ENCODE measurements around the gene RGR.
"Not testable (repeated sequence)": the region's sequence is repeated elsewhere in the genome, so short reads cannot be mapped to it uniquely, and the experiment has no call there.

RGR gene

DNA sequence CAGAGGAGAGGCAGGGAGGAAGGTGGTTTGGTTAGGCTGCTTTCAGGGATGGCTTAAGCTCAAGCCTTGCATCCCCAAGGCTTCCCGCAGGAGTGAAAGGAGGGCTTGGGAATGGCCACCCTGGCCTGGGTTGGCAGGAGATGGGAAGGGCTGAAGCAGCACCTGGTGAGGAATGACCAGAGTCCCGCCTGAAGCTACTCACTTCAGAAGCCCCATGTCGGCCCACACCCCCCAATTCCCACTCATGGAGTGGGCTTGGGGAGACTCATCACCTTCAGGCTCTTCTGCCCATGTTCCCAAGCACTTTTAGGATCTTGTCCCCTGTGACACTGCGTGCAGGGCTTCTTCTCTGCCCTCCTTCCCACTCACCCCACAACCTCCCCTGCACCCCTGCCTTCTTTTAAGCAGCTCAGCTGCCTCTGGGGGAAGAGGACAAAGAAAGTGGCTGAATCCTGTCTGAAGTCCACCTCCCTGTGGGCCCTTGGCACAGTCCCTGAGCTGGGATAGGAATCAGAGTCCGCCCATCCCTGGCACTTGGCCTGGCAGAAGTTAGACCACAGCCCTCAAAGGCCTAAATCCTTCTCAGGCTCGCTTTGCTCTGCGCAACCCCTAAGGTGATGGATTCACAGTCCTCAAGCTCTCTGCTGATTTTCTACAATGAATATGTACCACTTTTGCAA is 16.5 kb downstream of the RGR start:
- no peak for DNase-seq

DNA sequence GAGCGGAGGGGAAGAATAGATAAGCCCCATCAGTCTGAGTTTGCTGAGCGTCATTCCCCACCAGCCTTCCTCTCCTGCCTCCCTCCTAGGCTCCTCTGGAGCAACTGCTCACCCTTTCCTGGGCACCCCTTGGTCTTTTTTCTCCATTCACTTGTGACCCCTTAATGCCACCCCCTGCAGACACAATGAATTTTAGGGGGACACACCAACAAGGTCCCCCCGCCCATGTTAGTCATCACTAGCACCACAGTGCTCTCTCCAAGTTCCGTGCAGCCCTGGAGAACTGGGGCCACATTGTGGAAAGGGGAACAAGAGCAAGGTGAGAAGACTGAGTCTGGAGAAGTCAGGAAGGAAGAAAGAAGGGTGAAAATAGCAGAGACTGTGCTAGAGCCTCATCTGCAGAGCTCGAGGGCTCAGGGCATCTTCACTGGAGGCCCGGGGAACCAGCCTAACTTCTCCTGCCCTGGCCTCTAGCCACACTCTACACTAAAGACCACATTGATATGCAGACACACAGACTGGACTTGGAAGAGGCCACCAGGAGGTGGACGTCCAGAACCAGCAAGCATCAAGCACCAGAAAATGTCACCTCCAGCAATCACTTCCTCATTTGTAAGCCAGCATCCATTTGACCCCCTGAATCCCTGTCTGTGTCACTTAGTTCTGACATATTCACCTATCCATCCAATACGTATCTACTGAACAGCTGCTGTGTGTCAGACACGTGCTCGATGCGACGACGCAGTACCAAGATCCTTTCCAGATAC is 17.5 kb downstream of the RGR start:
- no peak for DNase-seq

DNA sequence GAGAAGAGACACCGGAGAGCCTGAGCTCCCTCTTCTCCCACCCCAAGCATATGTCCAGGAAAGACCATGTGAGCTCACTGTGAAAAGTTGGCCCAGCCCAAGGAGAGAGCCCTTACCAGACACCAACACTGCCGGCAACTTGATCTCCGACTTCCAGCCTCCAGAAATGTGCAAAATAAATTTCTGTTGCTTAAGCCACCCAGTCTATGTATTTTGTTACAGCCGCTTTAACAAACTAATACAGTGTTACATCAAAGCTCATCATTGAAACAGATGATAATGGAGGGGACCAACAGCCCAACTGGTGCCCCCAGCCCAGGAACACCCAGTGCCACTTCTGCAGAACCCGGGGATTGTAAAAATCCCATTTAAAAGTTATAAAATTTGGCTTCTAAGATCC is 18.9 kb downstream of the RGR start:
- DNase-seq = no peak

DNA sequence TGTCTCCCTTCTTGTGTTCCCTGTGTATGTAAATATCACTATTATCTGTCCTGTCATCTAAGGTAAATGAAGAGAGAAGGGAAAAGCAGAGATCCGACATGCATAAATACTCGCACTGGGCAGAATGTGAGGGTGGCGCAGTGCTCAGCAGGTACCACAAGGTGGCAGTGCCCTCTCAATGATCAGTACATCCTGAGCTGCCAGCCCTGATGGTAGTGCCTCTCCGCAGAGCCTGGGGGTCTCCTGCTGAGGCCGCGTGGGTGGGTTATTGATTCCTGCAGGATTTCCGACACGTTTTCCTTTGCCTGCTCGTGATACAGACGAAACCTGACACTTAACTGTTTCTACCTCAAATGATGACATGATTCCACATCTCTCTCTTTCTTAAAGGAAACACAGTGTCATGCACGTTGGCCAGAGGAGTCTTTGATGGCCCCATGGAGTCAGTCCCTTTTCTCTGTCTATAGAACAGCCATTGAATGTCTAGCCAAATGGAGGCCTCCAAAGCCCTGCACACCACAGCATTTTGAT is 19.8 kb downstream of the RGR start:
- peak; percentile 39 for DNase-seq

DNA sequence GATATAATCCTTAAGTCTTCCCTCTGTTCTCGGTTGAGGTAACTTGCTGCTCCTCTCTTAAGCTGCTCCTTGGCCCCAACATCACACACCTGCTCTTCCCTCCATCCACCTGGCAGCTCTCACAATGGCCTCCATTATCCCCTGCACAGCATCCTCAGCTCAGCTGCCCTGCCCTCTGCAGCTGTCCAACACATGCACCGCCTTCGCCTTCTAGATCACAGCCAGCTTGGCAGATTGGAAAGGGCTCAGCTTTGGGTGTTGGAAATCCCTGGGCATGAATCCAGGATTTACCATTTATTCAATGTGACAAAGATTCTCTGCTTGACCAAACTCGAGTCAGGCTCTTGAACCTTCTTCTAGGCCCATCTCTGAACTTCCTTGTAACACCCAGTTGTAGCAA is 20.6 kb downstream of the RGR start:
- peak; percentile 32 for DNase-seq

DNA sequence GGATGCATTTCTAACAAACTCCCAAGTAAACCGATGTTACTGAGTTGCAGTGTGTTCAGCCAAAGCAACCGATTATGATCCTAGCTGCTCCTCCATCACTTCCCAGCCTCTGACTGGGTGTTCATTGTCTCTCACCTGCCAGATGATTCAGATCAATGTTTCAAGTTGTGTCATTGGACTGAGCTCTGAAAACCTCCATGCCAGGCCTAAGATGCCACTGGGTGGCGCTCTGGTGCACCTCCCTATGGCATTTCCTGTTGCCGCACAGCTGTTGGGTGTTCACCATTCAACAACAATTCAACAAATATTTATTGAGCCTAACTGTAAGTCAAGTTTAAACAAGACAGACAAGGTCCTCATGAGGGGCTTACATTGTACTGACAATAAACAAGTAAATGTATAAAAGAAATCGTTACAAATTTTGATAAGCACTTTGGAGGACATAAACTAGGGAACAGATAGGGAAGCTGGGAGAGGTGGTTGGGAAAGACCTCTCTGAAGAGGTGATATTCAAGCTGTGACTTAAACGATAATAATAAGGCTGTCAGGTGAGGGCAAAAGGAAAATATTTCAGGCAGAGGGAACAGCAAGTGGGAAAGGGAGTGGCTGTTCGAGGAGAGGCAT is 22.8 kb downstream of the RGR start:
- DNase-seq = no peak

DNA sequence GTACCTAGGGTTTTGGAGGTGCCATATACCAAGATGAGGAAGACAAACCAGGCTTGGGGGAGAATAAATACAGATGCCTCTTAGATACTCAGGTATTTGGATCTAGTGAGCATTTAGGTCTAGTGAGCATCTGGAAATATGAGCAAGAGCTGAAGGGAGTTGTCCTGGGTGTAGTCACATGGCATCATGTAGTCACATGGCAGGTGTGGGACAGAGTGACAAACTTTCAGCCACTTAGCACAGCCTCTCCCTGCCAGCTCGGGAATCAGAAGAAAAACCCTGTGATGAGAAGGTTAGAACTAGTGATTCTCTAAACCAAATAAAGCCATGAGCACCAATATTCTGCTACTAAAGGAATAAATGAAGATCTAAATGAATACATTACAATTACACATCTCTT is 24.3 kb downstream of the RGR start:
- no peak for DNase-seq

DNA sequence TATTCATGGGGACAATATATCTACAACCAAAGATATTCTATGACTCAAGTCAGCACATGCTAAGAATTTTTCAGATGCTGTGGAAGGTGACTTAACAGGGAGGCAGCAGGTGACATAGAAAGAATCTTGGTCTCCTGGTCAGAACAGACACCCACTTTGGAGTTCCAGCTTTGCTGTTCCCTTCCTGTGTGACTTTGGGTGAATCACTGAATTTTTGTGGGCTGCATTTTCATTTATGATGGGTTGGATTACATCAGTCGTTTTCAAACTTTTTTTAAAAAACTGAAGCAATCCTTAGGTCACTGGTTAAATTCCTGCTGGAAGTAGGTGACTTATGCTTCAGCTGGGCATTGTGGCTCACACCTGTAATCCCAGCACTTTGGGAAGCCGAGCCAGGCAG is 24.9 kb downstream of the RGR start:
- no peak for DNase-seq

DNA sequence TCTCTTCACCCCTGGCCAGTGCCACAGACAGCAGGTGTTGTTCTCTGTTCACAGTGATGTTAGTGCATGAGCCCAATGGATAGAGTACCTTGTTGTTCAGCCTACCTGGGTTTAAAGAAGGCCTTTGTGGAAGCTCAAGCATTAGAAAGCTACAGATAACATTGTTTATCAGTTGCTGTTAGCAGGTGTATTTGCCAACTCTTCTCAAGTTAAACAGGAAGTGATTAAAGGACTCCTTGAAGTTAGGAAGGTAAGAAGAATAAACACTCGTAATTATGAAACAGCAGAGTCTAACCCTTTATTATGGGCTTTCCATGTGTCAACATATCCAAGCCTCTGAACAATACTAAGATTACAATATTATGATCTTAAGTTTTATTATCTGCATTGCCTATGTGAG is 25.9 kb downstream of the RGR start:
- DNase-seq = peak; percentile 69

DNA sequence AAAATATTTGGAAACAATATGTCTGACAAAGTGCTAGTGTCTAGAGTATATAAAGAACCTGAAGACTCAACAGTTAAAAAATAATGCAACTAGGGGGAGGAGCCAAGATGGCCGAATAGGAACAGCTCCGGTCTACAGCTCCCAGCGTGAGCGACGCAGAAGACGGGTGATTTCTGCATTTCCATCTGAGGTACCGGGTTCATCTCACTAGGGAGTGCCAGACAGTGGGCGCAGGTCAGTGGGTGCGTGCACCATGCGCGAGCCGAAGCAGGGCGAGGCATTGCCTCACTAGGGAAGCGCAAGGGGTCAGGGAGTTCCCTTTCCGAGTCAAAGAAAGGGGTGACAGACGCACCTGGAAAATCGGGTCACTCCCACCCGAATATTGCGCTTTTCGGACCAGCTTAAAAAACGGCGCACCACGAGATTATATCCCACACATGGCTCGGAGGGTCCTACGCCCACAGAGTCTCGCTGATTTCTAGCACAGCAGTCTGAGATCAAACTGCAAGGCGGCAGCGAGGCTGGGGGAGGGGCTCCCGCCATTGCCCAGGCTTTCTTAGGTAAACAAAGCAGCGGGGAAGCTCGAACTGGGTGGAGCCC is 35.1 kb downstream of the RGR start:
- not testable (repeated sequence) for DNase-seq

DNA sequence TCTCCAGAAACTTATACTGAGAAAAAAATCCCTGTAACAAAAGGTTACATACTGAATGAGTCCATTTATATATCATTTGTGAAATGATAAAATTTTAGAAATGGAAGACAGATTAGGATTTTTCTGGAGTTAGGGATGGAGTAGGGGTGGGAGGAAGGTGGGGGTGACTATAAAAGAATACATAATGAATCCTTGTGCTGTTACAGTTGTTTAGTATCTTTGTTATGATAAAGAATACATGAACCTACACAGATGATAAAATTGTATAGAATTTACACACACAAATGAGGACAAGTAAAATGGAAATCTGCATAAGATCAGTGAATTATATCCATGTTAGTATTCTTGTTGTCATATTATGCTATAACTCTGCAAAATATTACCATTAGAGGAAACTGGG is 41.8 kb downstream of the RGR start:
- no peak for DNase-seq

DNA sequence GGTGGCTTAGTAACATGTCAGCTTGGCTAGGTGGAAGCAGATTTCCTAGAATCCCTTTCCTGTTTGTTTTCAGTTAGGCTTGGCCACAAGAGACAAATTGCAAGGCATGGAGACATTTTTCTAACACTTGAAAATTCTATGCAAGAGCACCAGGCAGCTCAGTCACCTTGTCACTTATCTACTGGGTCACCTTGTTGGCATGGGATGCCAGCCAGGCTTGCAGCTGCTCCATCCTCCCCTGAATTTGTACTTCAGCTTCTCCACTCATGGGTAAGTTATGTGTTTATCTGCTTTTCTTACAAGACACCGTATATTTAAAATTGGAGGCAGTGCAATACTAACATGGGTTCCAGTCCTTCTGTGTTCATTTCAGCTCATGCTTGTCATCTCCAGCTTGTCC is 43.3 kb downstream of the RGR start:
- no peak for DNase-seq

DNA sequence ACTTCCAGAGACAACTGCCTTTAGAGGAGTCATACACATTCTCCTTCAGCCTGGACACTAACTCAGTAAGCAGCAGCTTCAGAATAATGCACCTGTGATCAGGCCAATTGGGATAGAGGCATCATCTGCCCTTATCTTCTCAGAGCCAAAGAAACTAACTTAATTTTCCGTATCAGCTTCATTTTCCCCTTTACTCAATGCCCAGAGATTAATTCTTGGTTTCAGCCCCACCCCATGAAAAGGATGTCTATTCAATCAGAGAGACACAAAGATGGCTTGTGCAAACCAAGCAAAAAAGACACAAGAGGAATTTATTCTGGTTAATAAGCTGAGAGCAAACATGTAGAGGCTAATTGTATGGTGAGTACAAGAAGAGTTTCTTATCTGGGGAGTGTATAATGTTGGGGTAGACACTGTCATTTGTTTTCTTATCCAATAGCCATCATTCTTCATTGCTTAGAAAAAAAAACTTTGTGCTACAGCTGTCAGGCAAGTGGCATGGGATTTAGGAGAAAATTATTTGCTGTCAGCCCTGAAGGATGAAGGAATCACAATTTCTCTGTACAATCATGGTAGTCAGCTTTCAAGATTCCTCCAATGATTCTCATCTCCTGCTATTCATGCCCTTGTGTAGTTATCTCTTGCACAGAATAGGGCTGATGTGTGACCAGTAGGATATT is 44.8 kb downstream of the RGR start:
- DNase-seq = no peak

DNA sequence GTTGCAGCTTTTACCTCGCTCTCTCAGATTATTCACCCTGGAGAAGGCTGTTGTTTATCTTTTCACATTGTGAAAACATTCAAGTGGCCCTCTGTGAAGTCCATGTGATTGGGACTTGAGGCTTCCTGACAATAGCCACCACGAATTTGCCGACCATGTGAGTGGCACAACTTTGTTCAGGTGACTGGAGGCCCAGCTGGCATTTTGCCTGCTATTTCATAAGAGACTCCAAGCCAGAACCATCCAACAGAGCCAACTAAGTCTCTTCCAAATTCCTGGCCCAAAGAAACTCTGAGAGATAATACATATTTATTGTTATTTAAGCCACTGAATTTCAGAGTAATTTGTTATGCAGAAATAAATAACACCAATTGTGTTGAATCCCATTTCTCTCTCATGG is 45.4 kb downstream of the RGR start:
- DNase-seq = peak; percentile 16

DNA sequence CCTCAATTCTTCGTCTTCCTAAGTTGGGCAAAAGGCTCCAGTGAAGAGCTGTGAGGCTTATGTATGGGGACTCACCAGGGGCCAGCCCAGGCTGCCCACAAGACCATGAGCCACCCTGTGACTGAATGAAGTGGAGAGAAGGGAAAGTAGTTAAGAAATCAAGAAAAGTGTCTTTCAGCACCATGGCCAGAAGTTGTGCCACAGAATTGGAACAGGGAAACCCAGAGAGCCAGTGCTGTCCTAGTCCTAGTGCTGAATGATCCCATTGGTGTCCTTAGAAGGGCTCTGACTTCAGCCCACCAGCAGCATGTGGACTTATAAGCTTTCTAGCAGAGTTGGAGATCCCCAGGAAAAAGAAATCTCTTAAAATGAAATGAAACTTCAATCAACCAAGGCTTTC is 46.5 kb downstream of the RGR start:
- DNase-seq = no peak

DNA sequence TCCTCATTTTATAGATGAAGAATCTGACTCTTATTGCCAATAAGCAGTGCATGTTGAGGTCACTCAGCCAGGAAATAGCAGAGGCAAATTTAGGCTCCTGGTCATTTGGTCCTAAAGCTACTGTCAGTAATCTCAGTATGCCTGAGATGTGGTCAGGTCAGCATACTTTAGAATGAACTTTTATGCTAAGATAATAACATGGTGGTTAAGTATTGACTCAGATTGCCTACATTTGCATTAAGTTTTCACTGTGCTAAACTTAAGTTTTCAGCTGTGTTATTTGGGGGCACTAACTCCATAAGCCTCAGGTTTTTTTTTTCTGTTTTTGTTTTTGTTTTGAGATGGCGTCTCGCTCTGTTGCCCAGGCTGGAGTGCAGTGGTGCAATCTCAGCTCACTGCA is 47.6 kb downstream of the RGR start:
- DNase-seq = no peak

DNA sequence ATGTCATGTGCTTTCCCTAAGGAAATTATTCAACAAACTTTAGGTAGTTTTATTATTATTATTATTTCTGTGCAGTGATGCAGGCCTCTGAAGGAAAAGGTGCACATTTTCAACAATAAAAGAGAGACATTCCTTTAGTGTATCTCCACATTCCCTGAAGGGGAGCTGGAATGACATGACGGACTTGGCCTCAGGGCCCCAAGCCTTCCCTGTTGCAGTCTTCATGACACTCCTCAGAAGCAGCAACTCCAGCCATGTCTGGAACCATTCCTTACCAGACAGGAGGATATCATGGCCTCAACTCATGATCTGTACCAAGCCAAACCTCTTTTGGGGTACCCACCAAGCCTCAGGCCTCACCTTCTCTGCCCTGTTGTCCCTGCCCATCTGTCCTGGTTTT is 48.3 kb downstream of the RGR start:
- no peak for DNase-seq

DNA sequence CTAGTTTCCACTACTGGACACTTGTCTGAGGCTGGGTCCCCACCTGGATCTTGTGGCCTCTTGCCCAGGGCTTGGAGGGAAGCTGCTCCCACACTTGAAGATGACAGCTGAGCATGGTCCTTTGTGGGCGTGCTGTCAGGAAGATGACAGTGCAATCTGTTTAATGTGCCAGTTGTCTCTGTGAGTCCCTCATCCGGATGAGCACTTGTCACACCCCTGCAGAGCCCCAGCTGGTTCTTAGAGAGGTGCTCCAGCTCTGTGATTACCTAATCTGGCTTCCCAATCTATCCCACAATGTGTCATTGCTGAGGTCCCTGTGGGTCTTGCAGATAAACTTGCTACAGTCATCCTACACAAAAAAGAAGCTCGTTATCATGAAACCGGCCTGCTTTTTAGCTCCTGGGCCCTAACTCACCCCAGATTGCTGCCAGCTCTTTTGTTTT is 48.7 kb downstream of the RGR start:
- no peak for DNase-seq

DNA sequence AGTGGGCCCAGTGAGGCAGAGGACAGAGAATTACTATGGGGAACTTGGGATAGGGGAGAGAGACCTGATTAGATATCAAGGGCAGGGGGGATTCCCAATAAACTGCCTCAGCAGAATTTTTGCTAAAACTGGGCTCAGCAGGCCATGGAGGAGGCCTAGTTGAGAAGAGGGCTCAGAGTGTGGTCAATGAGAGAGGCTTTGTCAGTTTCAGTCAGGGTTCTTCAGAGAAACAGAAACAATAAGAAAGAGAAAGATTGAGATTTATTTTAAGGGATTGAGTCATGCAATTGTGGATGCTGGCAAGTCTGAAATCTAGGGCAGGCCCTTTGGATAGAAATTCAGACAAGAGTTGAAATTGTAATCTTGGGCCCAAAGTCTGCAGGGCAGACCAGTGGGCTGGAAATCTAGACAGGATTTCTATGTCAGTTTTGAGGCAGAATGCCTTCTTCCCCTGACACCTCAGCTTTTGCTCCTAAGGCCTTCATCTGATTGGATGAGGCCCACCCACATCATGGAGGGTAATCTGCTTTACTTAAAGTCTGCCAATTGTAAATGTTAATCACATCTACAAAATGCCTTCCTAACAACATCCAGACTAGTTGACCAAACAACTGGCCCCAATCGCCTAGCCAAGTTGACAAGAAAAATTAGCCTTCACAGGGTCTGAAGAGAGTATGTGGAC is 50.1 kb downstream of the RGR start:
- no peak for DNase-seq

DNA sequence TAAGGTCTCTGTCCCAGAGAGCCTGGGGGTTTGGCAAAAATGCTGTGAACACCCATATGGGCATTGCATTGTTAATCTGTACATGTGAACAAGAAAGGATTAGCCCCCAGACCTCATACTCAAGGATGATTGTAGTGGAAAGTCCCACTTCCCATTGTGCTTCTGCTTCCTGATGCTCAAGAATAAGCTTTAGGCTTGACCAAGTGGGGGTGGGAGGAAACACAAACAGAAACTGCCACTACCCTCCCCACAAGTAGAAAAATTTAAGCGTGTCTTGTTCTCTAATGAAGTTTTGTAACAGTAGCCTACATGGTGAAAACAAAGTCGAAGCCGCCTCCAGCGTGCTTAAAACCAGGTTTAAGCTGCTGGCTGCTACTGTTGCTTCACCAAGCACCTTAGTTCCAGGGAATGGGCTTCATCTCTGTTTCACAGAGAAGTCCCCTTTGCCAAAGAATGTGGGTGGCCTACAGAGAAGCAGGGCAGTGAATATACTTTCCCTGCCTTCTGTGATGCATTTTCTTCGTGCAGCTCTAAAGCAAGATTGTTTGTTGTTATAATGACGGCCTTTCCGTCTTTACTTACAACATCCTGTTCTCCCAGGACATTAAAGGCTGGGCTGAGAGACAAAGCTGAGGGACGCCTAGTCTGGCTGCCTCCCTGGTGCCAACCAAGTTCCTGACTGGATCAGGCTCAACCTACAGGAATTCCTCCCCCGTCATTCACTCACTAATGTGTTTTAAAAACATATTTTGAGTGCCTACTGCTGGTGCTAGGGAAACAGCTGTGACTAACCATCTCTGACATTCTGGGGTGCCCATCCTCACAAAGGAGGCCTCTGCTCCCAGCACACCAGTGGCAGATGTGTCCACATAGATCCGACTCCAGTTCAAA is 51.5 kb downstream of the RGR start:
- DNase-seq = no peak

DNA sequence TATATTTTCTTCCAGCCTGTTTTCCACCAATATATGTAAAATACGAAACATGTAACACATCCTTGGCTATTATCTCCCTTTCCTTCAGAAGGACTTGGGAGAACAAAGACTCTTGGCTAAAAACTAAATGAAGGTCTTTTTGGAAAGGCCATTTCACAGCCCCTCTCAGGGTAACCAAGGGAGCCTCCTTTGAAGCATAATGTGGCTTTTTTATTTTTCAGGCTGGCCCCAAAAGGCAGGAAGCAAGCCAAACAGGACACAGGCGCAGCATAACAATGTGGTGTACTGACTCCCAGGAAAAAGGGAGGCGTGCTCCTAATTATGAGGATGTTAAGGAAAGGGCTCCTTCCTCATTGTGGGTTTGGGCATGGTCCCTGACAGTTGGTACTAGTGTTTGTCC is 53.2 kb downstream of the RGR start:
- no peak for DNase-seq
